ENCODE measurements around the gene ISLR2. TPM values are rescaled to one million over a fixed set of nuclear protein-coding genes. Genes with fewer than 3 reads are reported as not detected.

Gene ISLR2
- total RNA-seq, 4 donors from 2014 or later: 0.41 to 27.3 (median 1.4) TPM

- no peaks in the 10 kb centered on the region for H3K36me3 ChIP-seq
- in situ Hi-C loops (cut with MboI; ENCODE audit: low pct_ligation_motif_present in 1 of 4, low pct_unique_long_range_greater_than_20kb in 1 of 4, low sequenced_read_pairs in 3 of 4) (loop anchor here in 3 of 4 donors (5.0 to 25.0 kb wide), 4 partner anchors 74 to 183 kb away; no protein-coding TSS in a partner anchor), intact Hi-C loops (cut with DNase I; ENCODE audit: low total_unique reads) (no loop called here)
- no peak overlapping the region for H3K27ac ChIP-seq
- peaks cover 3 to 21% (median 8%) of the 10 kb centered on the region in 4 donors for H3K4me1 ChIP-seq
- TF ChIP-seq EP300 (IDR thresholded peaks at IDR 0.05; ENCODE audit: low read depth): no peak
- no peak for TF ChIP-seq CTCF (IDR thresholded peaks at IDR 0.05)
- no peak for TF ChIP-seq POLR2AphosphoS5 (IDR thresholded peaks at IDR 0.05)
- TF ChIP-seq POLR2A (IDR thresholded peaks at IDR 0.05): no peak
- peak overlapping the region in 1 of 4 donors; percentile 33 for H3K4me3 ChIP-seq
- no peaks in the 10 kb centered on the region for H3K9me3 ChIP-seq
- H3K27me3 ChIP-seq: peaks cover 92% of the 10 kb centered on the region
- 11% methylated on average over 35 of the region's 43 CpGs; no CpG with 5 or more reads in 1 of the 2 donors for WGBS, 2 donors (ENCODE audit: low coverage in 1 of 2)
- DNase-seq: no peak
Measured at GRCh38 chr15:74128785-74129585, 1.4 kb upstream of the ISLR2 start.

GRCh38 chr15:74129586-74130154 lies 716 bp upstream of the ISLR2 start:
- peaks cover 3 to 26% (median 8%) of the 10 kb centered on the region in 4 donors for H3K4me1 ChIP-seq
- 9% methylated on average over 20 of the region's 40 CpGs; no CpG with 5 or more reads in 1 of the 2 donors for WGBS, 2 donors (ENCODE audit: low coverage in 1 of 2)

GRCh38 chr15:74130849-74131627 lies 652 bp downstream of the ISLR2 start:
- no peak for TF ChIP-seq CTCF (IDR thresholded peaks at IDR 0.05)
- TF ChIP-seq EP300 (IDR thresholded peaks at IDR 0.05; ENCODE audit: low read depth): no peak
- TF ChIP-seq POLR2AphosphoS5 (IDR thresholded peaks at IDR 0.05): no peak
- TF ChIP-seq POLR2A (IDR thresholded peaks at IDR 0.05): no peak

More at GRCh38 chr15:74129586-74130154, 716 bp upstream of the ISLR2 start:
- no peak for DNase-seq
- Histone ChIP-seq H3K9me3 (no peaks in the 10 kb centered on the region), H3K4me3 (no peak overlapping the region), H3K27ac (no peak overlapping the region), H3K36me3 (no peaks in the 10 kb centered on the region), H3K27me3 (peaks cover 92% of the 10 kb centered on the region)
- TF ChIP-seq POLR2A (IDR thresholded peaks at IDR 0.05): no peak
- TF ChIP-seq POLR2AphosphoS5 (IDR thresholded peaks at IDR 0.05): no peak
- TF ChIP-seq EP300 (IDR thresholded peaks at IDR 0.05; ENCODE audit: low read depth): no peak
- TF ChIP-seq CTCF (IDR thresholded peaks at IDR 0.05): no peak
- intact Hi-C loops (cut with DNase I; ENCODE audit: low total_unique reads) (no loop called here), in situ Hi-C loops (cut with MboI; ENCODE audit: low pct_ligation_motif_present in 1 of 4, low pct_unique_long_range_greater_than_20kb in 1 of 4, low sequenced_read_pairs in 3 of 4) (loop anchor here in 3 of 4 donors (5.0 to 25.0 kb wide), 4 partner anchors 75 to 183 kb away; no protein-coding TSS in a partner anchor)

More at GRCh38 chr15:74130849-74131627, 652 bp downstream of the ISLR2 start:
- Histone ChIP-seq H3K27me3 (peaks cover 92% of the 10 kb centered on the region), H3K9me3 (no peaks in the 10 kb centered on the region), H3K4me3 (no peak overlapping the region), H3K4me1 (peaks cover 3 to 38% (median 13%) of the 10 kb centered on the region in 4 donors), H3K36me3 (no peaks in the 10 kb centered on the region), H3K27ac (no peak overlapping the region)
- no peak for DNase-seq
- intact Hi-C loops (cut with DNase I; ENCODE audit: low total_unique reads): no loop called here
- WGBS, 2 donors (ENCODE audit: low coverage in 1 of 2): 7 to 19% methylated on average over 9 to 28 of the region's 28 CpGs
- in situ Hi-C loops (cut with MboI; ENCODE audit: low pct_ligation_motif_present in 1 of 4, low pct_unique_long_range_greater_than_20kb in 1 of 4, low sequenced_read_pairs in 3 of 4): loop anchor here in 1 of 4 donors (25.0 kb wide), 1 partner anchor 181 kb away; no protein-coding TSS in a partner anchor

Data from transverse colon (tissue), 4 donors.